ENCODE data around the gene GREB1L. TPM values are rescaled to one million over a fixed set of nuclear protein-coding genes. Genes with fewer than 3 reads are reported as not detected.

Gene GREB1L
- total RNA-seq = under 1 TPM in 1 of 5 donors, not detected in 4; 0.09 TPM
- total RNA-seq (2013) = 0.04 TPM
- total RNA-seq = 0 to 0.13 (median 0) reads per million in 29 experiments

DNA sequence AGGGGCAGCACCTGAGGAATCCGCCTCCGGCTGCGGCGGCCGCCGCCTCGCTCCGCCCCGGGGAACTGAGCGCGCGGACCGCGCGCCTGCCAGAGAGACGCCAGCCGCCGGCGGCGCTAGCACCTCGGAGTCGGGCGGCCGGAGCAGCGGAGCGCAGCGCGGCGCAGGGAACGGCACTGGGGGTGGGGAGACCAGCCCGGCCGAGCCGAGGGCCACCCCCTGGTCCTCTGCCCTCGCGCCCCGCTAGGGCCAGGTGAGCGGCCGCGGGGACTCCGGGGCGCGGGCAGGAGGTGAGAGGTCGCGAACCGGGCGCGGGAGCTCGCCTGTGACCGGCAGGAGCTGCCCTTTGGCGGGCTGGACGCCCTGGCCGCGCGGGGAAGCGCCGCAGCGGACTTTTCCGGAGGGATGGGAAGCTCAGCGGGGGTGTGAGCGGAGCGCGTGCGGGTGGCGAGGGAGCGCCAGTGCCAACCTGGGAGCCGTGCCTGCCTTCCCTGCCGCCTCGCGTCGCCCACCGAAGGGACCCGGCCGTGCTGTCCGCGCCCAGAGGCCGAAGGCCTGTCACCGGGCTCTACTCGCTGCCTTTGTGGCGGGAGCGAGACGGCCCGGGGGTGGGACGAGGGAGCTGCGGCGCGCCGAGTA is at the start of gene GREB1L:
TSS of gene GREB1L (plus strand) at position 92 of the 639 bp plus-strand sequence. CDS start 141,287 bp downstream, outside the sequence.
- H3K4me1 Mint-ChIP-seq = peaks cover 7 to 12% (median 9%) of the 10 kb centered on the region in 3 donors
- Histone ChIP-seq H3K4me1 (ENCODE audit: control insufficient read depth in 1 of 2, extremely low read depth in 1 of 2, insufficient read depth in 2 of 2, low read length in 2 of 2) (peaks cover 0 to 2% of the 10 kb centered on the region in 2 experiments), H3K27ac (ENCODE audit: low read length) (no peak within 1 kb of the TSS), H3K4me3 (ENCODE audit: control insufficient read depth in 1 of 2, extremely low read depth in 1 of 2, low read length in 1 of 2) (peak within 1 kb of the TSS in 1 of 2 donors; percentile 23), H3K27me3 (replicated peaks in 1 of 2; ENCODE audit: control insufficient read depth in 2 of 2, extremely low read depth in 1 of 2, insufficient read depth in 2 of 2, low read length in 1 of 2) (peaks cover 11 to 30% of the 10 kb centered on the region in 2 experiments), H3K9me3 (no peaks in the 10 kb centered on the region), H3K36me3 (ENCODE audit: control insufficient read depth in 2 of 2, extremely low read depth in 1 of 2, insufficient read depth in 1 of 2, low read length in 1 of 2) (no peaks in the 10 kb centered on the region)
- H3K27me3 Mint-ChIP-seq = peaks cover 57 to 65% of the 10 kb centered on the region in 2 donors
- H3K27ac Mint-ChIP-seq = no peak within 1 kb of the TSS
- 3% methylated on average over 85 of the region's 87 CpGs for WGBS (ENCODE audit: insufficient coverage)
- H3K4me3 Mint-ChIP-seq = peak within 1 kb of the TSS in 2 of 3 donors; percentile 29 to 70
- ATAC-seq (replicated peaks in 1 of 4) (peak in 1 of 4 experiments; percentile 17), DNase-seq (peak in 1 of 35 experiments; percentile 1)
- ChIA-PET POLR2A (no interaction called here), CTCF (no interaction called here)
- no peaks in the 10 kb centered on the region for H3K36me3 Mint-ChIP-seq
- H3K9me3 Mint-ChIP-seq = no peaks in the 10 kb centered on the region

DNA sequence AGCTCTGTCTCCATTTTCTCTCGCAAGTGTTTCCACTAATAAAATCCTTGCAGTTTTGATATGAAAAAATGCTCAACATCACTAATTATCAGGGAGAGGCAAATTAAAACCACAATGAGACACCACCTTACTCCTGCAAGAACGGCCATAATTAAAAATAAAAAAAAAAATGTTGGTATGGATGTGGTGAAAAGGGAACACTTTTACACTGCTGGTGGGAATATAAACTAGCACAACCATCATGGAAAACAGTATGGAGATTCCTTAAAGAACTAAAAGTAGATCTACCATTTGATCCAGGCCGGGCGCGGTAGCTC is 49.8 kb upstream of the GREB1L start:
- DNase-seq (no peak), ATAC-seq (replicated peaks in 1 of 4) (no peak)
- Histone ChIP-seq H3K4me1 (ENCODE audit: control insufficient read depth in 1 of 2, extremely low read depth in 1 of 2, insufficient read depth in 2 of 2, low read length in 2 of 2) (no peaks in the 10 kb centered on the region), H3K9me3 (no peaks in the 10 kb centered on the region), H3K36me3 (ENCODE audit: control insufficient read depth in 2 of 2, extremely low read depth in 1 of 2, insufficient read depth in 1 of 2, low read length in 1 of 2) (no peaks in the 10 kb centered on the region), H3K4me3 (ENCODE audit: control insufficient read depth in 1 of 2, extremely low read depth in 1 of 2, low read length in 1 of 2) (no peak overlapping the region), H3K27ac (ENCODE audit: low read length) (no peak overlapping the region), H3K27me3 (replicated peaks in 1 of 2; ENCODE audit: control insufficient read depth in 2 of 2, extremely low read depth in 1 of 2, insufficient read depth in 2 of 2, low read length in 1 of 2) (peaks cover 0 to 12% of the 10 kb centered on the region in 2 experiments)
- CTCF ChIA-PET = interaction anchor here in 1 of 2 donors (0.6 to 0.7 kb wide), 2 partner anchors 11 to 1792 kb away, joined by 3 read pairs; no protein-coding TSS in a partner anchor
- Mint-ChIP-seq H3K4me1 (no peaks in the 10 kb centered on the region), H3K27ac (no peak overlapping the region), H3K36me3 (no peaks in the 10 kb centered on the region), H3K27me3 (peaks cover 17 to 18% of the 10 kb centered on the region in 2 donors), H3K4me3 (no peak overlapping the region), H3K9me3 (no peaks in the 10 kb centered on the region)
- no CpG with 5 or more reads among the region's 5 CpGs for WGBS (ENCODE audit: insufficient coverage)
- POLR2A ChIA-PET = no interaction called here

DNA sequence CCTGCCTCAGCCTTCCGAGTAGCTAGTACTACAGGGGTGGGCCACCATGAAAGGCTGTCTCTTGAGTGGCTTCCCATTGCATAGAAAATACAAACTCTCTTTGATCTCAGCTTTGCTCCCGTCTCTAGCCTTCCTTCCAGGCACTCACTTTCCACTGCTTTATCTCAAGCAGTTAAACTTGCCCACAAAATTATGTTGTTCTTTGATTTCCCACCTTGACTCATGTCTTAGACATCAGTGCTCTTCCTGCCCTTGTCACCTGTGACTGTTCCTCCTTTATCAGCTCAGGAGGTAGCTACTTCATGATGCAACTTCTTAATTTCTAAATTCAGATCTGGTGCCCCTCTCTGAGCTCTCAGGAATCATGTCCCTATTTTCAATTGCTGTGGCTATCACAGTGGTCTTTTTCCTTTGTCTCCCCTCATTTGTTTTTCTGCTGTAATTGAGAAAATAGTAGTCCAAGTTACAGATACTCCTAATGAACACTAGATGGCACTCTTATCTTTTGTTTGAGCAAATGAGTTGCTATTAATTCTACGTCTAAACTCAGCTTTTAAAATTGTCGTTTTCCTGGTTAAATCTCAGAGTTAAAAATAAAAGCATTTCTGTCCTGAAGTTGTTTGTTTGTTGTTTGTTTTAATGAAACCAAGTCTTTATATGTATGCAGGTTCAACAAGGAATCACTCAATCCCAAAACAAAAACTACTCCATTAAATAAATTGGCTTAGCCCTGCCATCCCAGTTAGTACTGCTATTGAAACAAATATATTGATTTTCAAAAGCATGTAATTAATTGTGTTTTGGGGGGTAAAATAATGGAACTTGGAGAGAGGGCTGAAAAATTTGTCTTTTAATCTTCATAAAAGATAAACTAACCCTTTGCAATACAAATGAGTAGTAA is 46.9 kb upstream of the GREB1L start:
- H3K9me3 ChIP-seq = no peaks in the 10 kb centered on the region
- POLR2A ChIA-PET = interaction anchor here in 1 of 2 donors (0.6 kb wide), 1 partner anchor 340 kb away, joined by 3 read pairs; no protein-coding TSS in a partner anchor
- Mint-ChIP-seq H3K4me3 (no peak overlapping the region), H3K4me1 (no peaks in the 10 kb centered on the region), H3K27me3 (peaks cover 18 to 21% of the 10 kb centered on the region in 2 donors), H3K36me3 (no peaks in the 10 kb centered on the region), H3K9me3 (no peaks in the 10 kb centered on the region), H3K27ac (no peak overlapping the region)
- H3K36me3 ChIP-seq (ENCODE audit: control insufficient read depth in 2 of 2, extremely low read depth in 1 of 2, insufficient read depth in 1 of 2, low read length in 1 of 2) = no peaks in the 10 kb centered on the region
- DNase-seq (peak in 1 of 35 experiments; percentile 53), ATAC-seq (replicated peaks in 1 of 4) (no peak)
- peaks cover 0 to 9% of the 10 kb centered on the region in 2 experiments for H3K27me3 ChIP-seq (replicated peaks in 1 of 2; ENCODE audit: control insufficient read depth in 2 of 2, extremely low read depth in 1 of 2, insufficient read depth in 2 of 2, low read length in 1 of 2)
- no peaks in the 10 kb centered on the region for H3K4me1 ChIP-seq (ENCODE audit: control insufficient read depth in 1 of 2, extremely low read depth in 1 of 2, insufficient read depth in 2 of 2, low read length in 2 of 2)
- H3K4me3 ChIP-seq (ENCODE audit: control insufficient read depth in 1 of 2, extremely low read depth in 1 of 2, low read length in 1 of 2) = no peak overlapping the region
- WGBS (ENCODE audit: insufficient coverage) = 44% methylated on average over 2 of the region's 4 CpGs
- CTCF ChIA-PET = interaction anchor here (0.5 to 2.2 kb wide), 11 partner anchors 8 to 867 kb away, joined by 3 to 16 read pairs (median 3); no protein-coding TSS in a partner anchor
- no peak overlapping the region for H3K27ac ChIP-seq (ENCODE audit: low read length)

DNA sequence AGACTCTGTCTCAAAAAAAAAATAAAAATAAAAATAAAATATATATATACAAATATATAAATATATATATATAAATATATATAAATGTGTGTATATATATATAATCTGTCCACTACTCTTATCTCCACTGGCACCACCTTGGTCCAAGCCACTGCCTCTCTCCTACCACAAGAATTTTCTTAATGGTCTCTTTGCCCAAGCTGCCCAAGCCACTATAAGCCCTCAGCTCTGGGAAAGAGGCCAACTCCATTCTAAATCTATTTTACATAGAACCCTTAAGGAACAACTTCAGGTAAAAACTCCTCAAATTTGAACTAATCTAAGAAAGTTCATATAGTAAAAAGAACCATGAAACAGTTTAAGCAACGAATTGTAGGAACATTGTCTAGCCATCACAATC is 45.6 kb upstream of the GREB1L start:
- no peaks in the 10 kb centered on the region for H3K4me1 Mint-ChIP-seq
- Histone ChIP-seq H3K4me1 (ENCODE audit: control insufficient read depth in 1 of 2, extremely low read depth in 1 of 2, insufficient read depth in 2 of 2, low read length in 2 of 2) (no peaks in the 10 kb centered on the region), H3K36me3 (ENCODE audit: control insufficient read depth in 2 of 2, extremely low read depth in 1 of 2, insufficient read depth in 1 of 2, low read length in 1 of 2) (no peaks in the 10 kb centered on the region), H3K27me3 (replicated peaks in 1 of 2; ENCODE audit: control insufficient read depth in 2 of 2, extremely low read depth in 1 of 2, insufficient read depth in 2 of 2, low read length in 1 of 2) (peaks cover 0 to 5% of the 10 kb centered on the region in 2 experiments), H3K27ac (ENCODE audit: low read length) (no peak overlapping the region), H3K4me3 (ENCODE audit: control insufficient read depth in 1 of 2, extremely low read depth in 1 of 2, low read length in 1 of 2) (no peak overlapping the region), H3K9me3 (no peaks in the 10 kb centered on the region)
- ATAC-seq (replicated peaks in 1 of 4) (no peak), DNase-seq (no peak)
- CTCF ChIA-PET = interaction anchor here in 1 of 2 donors (0.7 to 2.2 kb wide), 2 partner anchors 558 to 759 kb away, joined by 9 to 16 read pairs; no protein-coding TSS in a partner anchor
- peaks cover 11 to 20% of the 10 kb centered on the region in 2 donors for H3K27me3 Mint-ChIP-seq
- no CpG with 5 or more reads among the region's 1 CpG for WGBS (ENCODE audit: insufficient coverage)
- H3K4me3 Mint-ChIP-seq = no peak overlapping the region
- POLR2A ChIA-PET = no interaction called here
- H3K36me3 Mint-ChIP-seq = no peaks in the 10 kb centered on the region
- H3K9me3 Mint-ChIP-seq = no peaks in the 10 kb centered on the region
- H3K27ac Mint-ChIP-seq = no peak overlapping the region

DNA sequence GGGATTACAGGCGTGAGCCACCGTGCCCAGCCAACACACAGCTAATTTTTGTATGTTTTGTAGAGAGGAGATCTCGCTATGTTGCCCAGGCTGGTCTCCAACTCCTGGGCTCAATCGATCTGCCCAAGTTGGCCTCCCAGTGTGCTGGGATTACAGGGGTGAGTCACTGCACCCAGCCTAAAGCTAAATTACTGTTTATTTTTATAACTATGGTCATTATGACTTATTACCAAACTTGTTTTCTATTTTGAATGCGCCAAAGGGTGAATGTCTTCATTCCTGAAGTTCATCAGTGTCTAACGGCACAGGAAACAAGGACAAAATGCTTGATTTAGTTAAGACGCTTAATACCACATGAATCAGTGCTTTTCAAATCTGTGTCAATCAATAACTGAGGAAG is 38.9 kb upstream of the GREB1L start:
- ATAC-seq (replicated peaks in 1 of 4) (no peak), DNase-seq (no peak)
- H3K27ac Mint-ChIP-seq = no peak overlapping the region
- no peaks in the 10 kb centered on the region for H3K4me1 ChIP-seq (ENCODE audit: control insufficient read depth in 1 of 2, extremely low read depth in 1 of 2, insufficient read depth in 2 of 2, low read length in 2 of 2)
- CTCF ChIA-PET = interaction anchor here in 1 of 2 donors (0.5 kb wide), 1 partner anchor 8 kb away, joined by 3 read pairs; no protein-coding TSS in a partner anchor
- no peak overlapping the region for H3K27ac ChIP-seq (ENCODE audit: low read length)
- H3K27me3 ChIP-seq (replicated peaks in 1 of 2; ENCODE audit: control insufficient read depth in 2 of 2, extremely low read depth in 1 of 2, insufficient read depth in 2 of 2, low read length in 1 of 2) = no peaks in the 10 kb centered on the region
- no peaks in the 10 kb centered on the region for H3K9me3 ChIP-seq
- no peaks in the 10 kb centered on the region for H3K36me3 ChIP-seq (ENCODE audit: control insufficient read depth in 2 of 2, extremely low read depth in 1 of 2, insufficient read depth in 1 of 2, low read length in 1 of 2)
- H3K27me3 Mint-ChIP-seq = peaks cover 10 to 12% of the 10 kb centered on the region in 2 donors
- no peak overlapping the region for H3K4me3 Mint-ChIP-seq
- 85% methylated on average over 4 of the region's 7 CpGs for WGBS (ENCODE audit: insufficient coverage)
- no peaks in the 10 kb centered on the region for H3K36me3 Mint-ChIP-seq
- H3K4me3 ChIP-seq (ENCODE audit: control insufficient read depth in 1 of 2, extremely low read depth in 1 of 2, low read length in 1 of 2) = no peak overlapping the region
- POLR2A ChIA-PET = no interaction called here
- H3K4me1 Mint-ChIP-seq = no peaks in the 10 kb centered on the region
- no peaks in the 10 kb centered on the region for H3K9me3 Mint-ChIP-seq

DNA sequence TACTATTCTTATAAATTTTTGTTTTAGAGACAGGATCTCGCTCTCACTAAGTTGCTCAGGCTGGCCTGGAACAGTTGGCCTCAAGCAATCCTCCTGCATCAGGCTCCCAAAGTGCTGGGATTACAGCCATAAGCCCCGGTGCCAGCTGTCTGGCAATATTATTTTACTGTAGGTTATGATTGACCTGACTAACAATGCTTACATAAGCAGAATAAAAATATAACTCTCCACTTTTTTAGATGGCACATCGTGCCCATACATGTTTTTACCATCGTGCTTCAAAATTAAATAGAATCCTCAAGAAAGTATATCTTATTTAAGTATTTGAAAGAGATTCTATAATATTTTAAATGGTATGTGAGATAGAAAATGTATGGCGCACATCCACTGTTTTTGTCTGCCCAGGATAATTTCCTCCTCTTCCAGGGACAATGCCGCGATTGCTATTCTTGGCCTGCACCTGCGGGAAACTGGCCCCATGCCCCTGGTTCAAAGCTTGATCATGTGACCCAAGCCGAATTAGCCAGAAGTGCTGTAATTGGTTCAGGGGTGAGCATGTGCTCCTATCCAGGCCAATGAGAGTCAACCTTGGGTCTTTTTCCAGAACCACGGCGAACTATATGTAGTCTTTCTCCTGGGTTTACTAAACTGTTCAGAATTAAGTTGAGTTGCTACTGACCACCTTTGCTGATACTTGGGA is 38.3 kb upstream of the GREB1L start:
- Histone ChIP-seq H3K36me3 (ENCODE audit: control insufficient read depth in 2 of 2, extremely low read depth in 1 of 2, insufficient read depth in 1 of 2, low read length in 1 of 2) (no peaks in the 10 kb centered on the region), H3K4me1 (ENCODE audit: control insufficient read depth in 1 of 2, extremely low read depth in 1 of 2, insufficient read depth in 2 of 2, low read length in 2 of 2) (no peaks in the 10 kb centered on the region), H3K9me3 (no peaks in the 10 kb centered on the region), H3K4me3 (ENCODE audit: control insufficient read depth in 1 of 2, extremely low read depth in 1 of 2, low read length in 1 of 2) (no peak overlapping the region), H3K27me3 (replicated peaks in 1 of 2; ENCODE audit: control insufficient read depth in 2 of 2, extremely low read depth in 1 of 2, insufficient read depth in 2 of 2, low read length in 1 of 2) (no peaks in the 10 kb centered on the region), H3K27ac (ENCODE audit: low read length) (no peak overlapping the region)
- CTCF ChIA-PET = no interaction called here
- Mint-ChIP-seq H3K4me1 (no peaks in the 10 kb centered on the region), H3K4me3 (no peak overlapping the region), H3K9me3 (no peaks in the 10 kb centered on the region), H3K27ac (no peak overlapping the region), H3K36me3 (no peaks in the 10 kb centered on the region), H3K27me3 (peaks cover 10 to 12% of the 10 kb centered on the region in 2 donors)
- no peak for ATAC-seq (replicated peaks in 1 of 4)
- POLR2A ChIA-PET = no interaction called here
- WGBS (ENCODE audit: insufficient coverage) = 87% methylated on average over 4 of the region's 11 CpGs
- no peak for DNase-seq

All from T-cell (primary cell).